Thyroid gland (tissue), 4 donors: ENCODE data around the gene C8A.

Experiments
- POLR2A ChIP-seq, 2 donors: fragments of 450-650 bp; IDR thresholded peaks; one replicate each; pipeline ENCODE4 v1.6.1; 2017; ENCODE audit warnings: antibody characterized with exemption in 2 of 2, mild to moderate bottlenecking in 2 of 2, moderate library complexity in 1 of 2
- TF ChIP-seq, protein P1 (sequence below), 6 experiments: fragments of 200-600 bp in 3 of 6; fragments of 450-650 bp in 3 of 6; sonication (generic) in 3 of 6; IDR thresholded peaks; one replicate each; pipeline ENCODE4 v1.5.1; 2016 to 2019; ENCODE audit warnings: antibody characterized with exemption in 6 of 6, mild to moderate bottlenecking in 2 of 6, inconsistent platforms in 1 of 6, moderate library complexity in 1 of 6

DNA sequence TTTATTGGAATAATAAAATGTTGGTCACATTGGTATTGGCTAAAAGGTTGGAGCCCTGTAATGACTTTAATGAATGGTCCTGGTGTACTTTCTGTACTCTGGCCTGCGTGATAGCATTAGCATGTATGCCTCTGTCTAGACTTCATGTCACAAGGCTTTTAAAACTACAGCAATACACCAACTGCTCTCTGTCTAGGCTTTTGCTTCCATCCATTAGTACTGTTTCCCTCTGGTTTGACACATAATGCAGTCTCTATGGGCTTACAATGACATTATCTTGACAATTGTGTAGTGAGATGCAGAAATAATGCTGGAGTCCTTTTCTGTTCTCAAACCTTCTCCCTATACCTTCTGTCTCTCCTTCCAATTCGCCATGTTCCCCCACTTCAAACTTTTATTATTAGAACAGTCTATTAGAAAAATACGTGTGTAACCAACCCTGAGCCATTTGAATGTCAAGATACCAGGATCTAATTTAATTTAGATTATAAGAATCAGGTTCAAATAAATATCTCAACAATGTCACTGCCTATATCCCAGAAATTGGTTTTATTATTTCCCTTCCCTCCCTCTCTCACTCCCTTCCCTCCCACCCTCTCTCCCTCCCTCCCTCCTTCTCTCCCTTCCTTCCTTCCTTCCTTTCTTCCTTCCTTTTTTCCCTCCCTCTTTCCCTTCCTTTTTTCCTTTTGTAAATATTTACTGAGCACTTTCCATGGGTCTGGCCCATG is 8.8 kb downstream of the C8A start:
- TF ChIP-seq, protein P1, sequence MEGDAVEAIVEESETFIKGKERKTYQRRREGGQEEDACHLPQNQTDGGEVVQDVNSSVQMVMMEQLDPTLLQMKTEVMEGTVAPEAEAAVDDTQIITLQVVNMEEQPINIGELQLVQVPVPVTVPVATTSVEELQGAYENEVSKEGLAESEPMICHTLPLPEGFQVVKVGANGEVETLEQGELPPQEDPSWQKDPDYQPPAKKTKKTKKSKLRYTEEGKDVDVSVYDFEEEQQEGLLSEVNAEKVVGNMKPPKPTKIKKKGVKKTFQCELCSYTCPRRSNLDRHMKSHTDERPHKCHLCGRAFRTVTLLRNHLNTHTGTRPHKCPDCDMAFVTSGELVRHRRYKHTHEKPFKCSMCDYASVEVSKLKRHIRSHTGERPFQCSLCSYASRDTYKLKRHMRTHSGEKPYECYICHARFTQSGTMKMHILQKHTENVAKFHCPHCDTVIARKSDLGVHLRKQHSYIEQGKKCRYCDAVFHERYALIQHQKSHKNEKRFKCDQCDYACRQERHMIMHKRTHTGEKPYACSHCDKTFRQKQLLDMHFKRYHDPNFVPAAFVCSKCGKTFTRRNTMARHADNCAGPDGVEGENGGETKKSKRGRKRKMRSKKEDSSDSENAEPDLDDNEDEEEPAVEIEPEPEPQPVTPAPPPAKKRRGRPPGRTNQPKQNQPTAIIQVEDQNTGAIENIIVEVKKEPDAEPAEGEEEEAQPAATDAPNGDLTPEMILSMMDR (IDR thresholded peaks at IDR 0.05), result no peak
- no peak for TF ChIP-seq POLR2A (IDR thresholded peaks at IDR 0.05)
